PC-9 (cell line): ENCODE measurements around the gene RTN4R.

ENCODE experiments used
- CTCF ChIP-seq: fragments of 200-600 bp; sonication (generic); conservative IDR thresholded peaks from 2 replicates; pipeline ENCODE4 v1.6.1; 2017; ENCODE audit warnings: mixed run types, antibody characterized with exemption, mild to moderate bottlenecking, moderate library complexity
- EZH2 ChIP-seq: fragments of 200-600 bp; sonication (generic); IDR thresholded peaks from 2 replicates; pipeline ENCODE4 v1.8.0; 2017; ENCODE audit warnings: antibody characterized with exemption, low read depth

GRCh38 chr22:20191803-20192202, 76.3 kb downstream of the RTN4R start:
- no peak for TF ChIP-seq CTCF
- no peak for TF ChIP-seq EZH2
